B cell (primary cell): ENCODE results near the gene TAPBP. TPM values are rescaled to one million over a fixed set of nuclear protein-coding genes. Genes with fewer than 3 reads are reported as not detected.
A peak's percentile ranks its signal among the peaks of the same experiment; 100 is the strongest.

ENCODE experiments used
- ATAC-seq: fragments of 200-7000 bp; cut with Tn5 transposase; one replicate; pipeline ENCODE4 v1.10.0; 2021; ENCODE audit warnings: low read depth, mild to moderate bottlenecking, moderate number of reproducible peaks, moderate library complexity
- CTCF ChIA-PET: fragments of 350-600 bp; sonication (Branson Sonifier 250); formaldehyde crosslinking; loops from one replicate; lab custom pipeline; 2021; ENCODE audit warnings: antibody characterized with exemption, inconsistent platforms; lab: Charles Lee
- POLR2A ChIA-PET: fragments of 350-600 bp; sonication (Branson Sonifier 250); formaldehyde crosslinking; loops from one replicate; lab custom pipeline; 2021; ENCODE audit warnings: antibody characterized with exemption; lab: Charles Lee
- DNase-seq: peaks from one replicate; pipeline ENCODE4 v3.0.0; 2013
- H2AFZ ChIP-seq: 2 replicates; pipeline ENCODE4 v1.6.1; 2012; ENCODE audit warnings: mild to moderate bottlenecking, low read depth, low read length; ENCODE audit not compliant: insufficient read depth, poor library complexity, severe bottlenecking
- H3K27ac ChIP-seq, 2 donors: 1 replicate in 1 of 2; 2 replicates in 1 of 2; pipeline ENCODE4 v1.5.1; 2012 to 2013; ENCODE audit warnings: low read length in 2 of 2, mild to moderate bottlenecking in 2 of 2, moderate library complexity in 1 of 2
- H3K27me3 ChIP-seq, 4 experiments: fragments of 200-600 bp in 1 of 4; sonication (generic) in 1 of 4; replicated peaks in 1 of 4; 1 replicate in 2 of 4; 2 replicates in 2 of 4; pipeline versions ENCODE4 v1.6.1 to v1.7.0; 2013 to 2016; ENCODE audit warnings: low read length in 3 of 4, mild to moderate bottlenecking in 2 of 4, mixed read lengths in 1 of 4, moderate library complexity in 1 of 4; ENCODE audit not compliant: insufficient read depth in 4 of 4, control insufficient read depth in 3 of 4; ENCODE audit errors: control extremely low read depth in 1 of 4
- H3K36me3 ChIP-seq, 2 experiments: replicated peaks in 1 of 2; 1 replicate in 1 of 2; 2 replicates in 1 of 2; pipeline versions ENCODE4 v1.6.1 to v1.7.1; 2013; ENCODE audit warnings: low read length in 1 of 2; ENCODE audit not compliant: insufficient read depth in 2 of 2, control insufficient read depth in 1 of 2; ENCODE audit errors: control extremely low read depth in 1 of 2, extremely low read depth in 1 of 2
- H3K4me1 ChIP-seq, 2 donors: fragments of 200-600 bp in 1 of 2; sonication (generic) in 1 of 2; 1 replicate in 1 of 2; 2 replicates in 1 of 2; pipeline versions ENCODE4 v1.5.1 to v1.6.1; 2013 to 2017; ENCODE audit warnings: low read length in 2 of 2; ENCODE audit not compliant: control insufficient read depth in 2 of 2, insufficient read depth in 2 of 2
- H3K4me2 ChIP-seq: replicated peaks from 2 replicates; pipeline ENCODE3; 2012; ENCODE audit warnings: mild to moderate bottlenecking, low read depth, low read length; ENCODE audit not compliant: poor library complexity, severe bottlenecking
- H3K4me3 ChIP-seq, 5 experiments: fragments of 200-600 bp in 1 of 5; sonication (generic) in 1 of 5; 1 replicate in 3 of 5; 2 replicates in 2 of 5; pipeline versions ENCODE4 v1.5.1 to v1.7.0; 2011 to 2016; ENCODE audit warnings: low read length in 4 of 5, mild to moderate bottlenecking in 4 of 5, low read depth in 2 of 5, control low read depth in 1 of 5, moderate library complexity in 1 of 5; ENCODE audit not compliant: insufficient read depth in 1 of 5; ENCODE audit errors: control extremely low read depth in 1 of 5, extremely low read depth in 1 of 5
- H3K79me2 ChIP-seq: fragments of 200-600 bp; sonication (generic); one replicate; pipeline ENCODE4 v1.6.0; 2016; ENCODE audit warnings: low read length; ENCODE audit not compliant: control insufficient read depth, insufficient read depth
- H3K9ac ChIP-seq: fragments of 200-600 bp; sonication (generic); 2 replicates; pipeline ENCODE4 v1.6.1; 2017; ENCODE audit warnings: mild to moderate bottlenecking, low read length, moderate library complexity
- H3K9me3 ChIP-seq, 3 donors: one replicate each; pipeline versions ENCODE4 v1.6.1 to v1.7.1; 2013; ENCODE audit warnings: low read length in 2 of 3; ENCODE audit not compliant: control insufficient read depth in 2 of 3, insufficient read depth in 1 of 3; ENCODE audit errors: control extremely low read depth in 1 of 3
- H4K20me1 ChIP-seq: 2 replicates; pipeline ENCODE4 v1.6.0; 2012; ENCODE audit warnings: mild to moderate bottlenecking, low read length; ENCODE audit not compliant: insufficient read depth, control insufficient read depth, poor library complexity, severe bottlenecking
- H3K27ac Mint-ChIP-seq: one replicate; pipeline ENCODE4 v1.8.0; 2021; ENCODE audit warnings: mixed read lengths
- H3K27me3 Mint-ChIP-seq: one replicate; pipeline ENCODE4 v1.8.0; 2021; ENCODE audit warnings: mixed read lengths
- H3K4me1 Mint-ChIP-seq: one replicate; pipeline ENCODE4 v1.8.0; 2021; ENCODE audit warnings: mixed read lengths
- H3K4me3 Mint-ChIP-seq: one replicate; pipeline ENCODE4 v1.8.0; 2021; ENCODE audit warnings: mixed read lengths
- H3K9me3 Mint-ChIP-seq: one replicate; pipeline ENCODE4 v1.8.0; 2022; ENCODE audit warnings: mixed read lengths; ENCODE audit not compliant: insufficient read depth
- EZH2 ChIP-seq: IDR thresholded peaks from 2 replicates; pipeline ENCODE4 v1.6.1; 2012; ENCODE audit warnings: borderline replicate concordance, low read depth, mild to moderate bottlenecking, moderate library complexity, low read length; ENCODE audit not compliant: insufficient read depth, poor library complexity, severe bottlenecking
- WGBS: methylation state at CpG from one replicate; pipeline ENCODE4 v1.1.5; 2013; ENCODE audit warnings: missing lambda C conversion rate; ENCODE audit not compliant: insufficient coverage; 5-methylcytosine and 5-hydroxymethylcytosine counted together
- intact Hi-C: fragments of 100-400 bp; cut with micrococcal nuclease; formaldehyde crosslinking; loops from one replicate; pipeline ENCODE4 v1.10.0; 2022
- polyA plus RNA-seq: library from polyadenylated mRNA; depleted of rRNA; stranded (reverse); fragments of >200 nt; gene quantifications from 2 replicates; pipeline ENCODE4 v1.2.3, GENCODE V29; 2012
- total RNA-seq, 2 donors: library from RNA; stranded (reverse); fragments of 120-200 nt in 1 of 2; gene quantifications; 1 replicate in 1 of 2; 2 replicates in 1 of 2; pipeline versions ENCODE4 v1.2.3 to v1.2.4, GENCODE V29; 2013 to 2022
- TF ChIP-seq, protein P1 (sequence below): fragments of 200-600 bp; IDR thresholded peaks from one replicate; pipeline ENCODE4 v1.8.0; 2022; ENCODE audit warnings: antibody characterized with exemption, mild to moderate bottlenecking

The TAPBP gene
- total and polyA plus RNA-seq, 2 donors (not counting 1 experiment from before 2014, with no cell fraction given): 302 to 310 TPM

DNA sequence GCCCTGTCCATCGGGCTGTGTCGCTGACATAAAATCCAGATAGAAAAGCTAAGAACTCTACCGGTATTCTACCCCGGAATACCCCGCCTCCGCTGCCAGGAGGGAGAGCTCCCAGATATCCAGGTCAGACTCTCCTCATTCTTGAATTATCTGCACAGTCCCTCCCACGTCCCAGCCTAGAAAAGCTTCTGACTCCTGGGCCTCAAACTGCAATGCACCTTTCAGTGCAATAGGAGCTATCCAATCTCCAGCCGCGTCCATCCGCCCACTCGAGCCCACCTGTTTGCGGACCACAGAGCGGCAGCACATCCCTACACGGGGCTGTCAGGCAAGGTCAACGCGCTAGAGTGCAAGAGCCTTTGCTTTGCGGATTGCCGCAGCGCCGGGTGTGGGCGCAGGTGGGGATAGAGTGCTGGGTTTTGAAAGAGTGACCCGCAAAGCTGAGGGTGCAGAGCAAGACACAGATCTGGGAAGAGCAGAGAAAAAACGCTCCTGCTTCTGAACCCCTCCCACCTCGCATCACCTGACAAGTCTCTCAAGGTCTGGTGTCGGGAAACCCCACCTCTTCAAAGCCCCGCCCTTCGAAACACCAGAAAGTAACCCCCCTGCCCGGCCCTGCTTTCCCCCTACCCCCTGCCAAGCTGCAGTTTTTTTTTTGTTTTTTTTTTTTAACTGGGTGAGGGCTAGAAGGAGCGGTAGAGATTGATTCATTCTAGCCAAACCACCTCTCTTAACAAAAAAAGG lies 1.3 kb downstream of the TAPBP start:
- ATAC-seq (peak; percentile 19), DNase-seq (peak; percentile 91)
- intact Hi-C loops: loop anchor here (1.0 to 5.0 kb wide), 2 partner anchors 23 to 115 kb away; partner anchors contain the start of genes PFDN6 and WDR46
- Mint-ChIP-seq H3K27ac (peak overlapping the region; percentile 98), H3K9me3 (no peaks in the 10 kb centered on the region), H3K4me1 (peaks cover 65% of the 10 kb centered on the region), H3K4me3 (peak overlapping the region; percentile 100), H3K27me3 (no peaks in the 10 kb centered on the region)
- peaks cover 44 to 59% of the 10 kb centered on the region in 2 donors for H3K4me1 ChIP-seq
- H3K27me3 ChIP-seq: no peaks in the 10 kb centered on the region
- TF ChIP-seq EZH2: no peak
- TF ChIP-seq, protein P1, sequence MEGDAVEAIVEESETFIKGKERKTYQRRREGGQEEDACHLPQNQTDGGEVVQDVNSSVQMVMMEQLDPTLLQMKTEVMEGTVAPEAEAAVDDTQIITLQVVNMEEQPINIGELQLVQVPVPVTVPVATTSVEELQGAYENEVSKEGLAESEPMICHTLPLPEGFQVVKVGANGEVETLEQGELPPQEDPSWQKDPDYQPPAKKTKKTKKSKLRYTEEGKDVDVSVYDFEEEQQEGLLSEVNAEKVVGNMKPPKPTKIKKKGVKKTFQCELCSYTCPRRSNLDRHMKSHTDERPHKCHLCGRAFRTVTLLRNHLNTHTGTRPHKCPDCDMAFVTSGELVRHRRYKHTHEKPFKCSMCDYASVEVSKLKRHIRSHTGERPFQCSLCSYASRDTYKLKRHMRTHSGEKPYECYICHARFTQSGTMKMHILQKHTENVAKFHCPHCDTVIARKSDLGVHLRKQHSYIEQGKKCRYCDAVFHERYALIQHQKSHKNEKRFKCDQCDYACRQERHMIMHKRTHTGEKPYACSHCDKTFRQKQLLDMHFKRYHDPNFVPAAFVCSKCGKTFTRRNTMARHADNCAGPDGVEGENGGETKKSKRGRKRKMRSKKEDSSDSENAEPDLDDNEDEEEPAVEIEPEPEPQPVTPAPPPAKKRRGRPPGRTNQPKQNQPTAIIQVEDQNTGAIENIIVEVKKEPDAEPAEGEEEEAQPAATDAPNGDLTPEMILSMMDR: no peak
- peak overlapping the region; percentile 97 to 100 for H3K27ac ChIP-seq
- ChIA-PET POLR2A (interaction anchor here (0.6 to 4.2 kb wide), 11 partner anchors 12 to 899 kb away, joined by 3 to 40 read pairs (median 5); partner anchors contain the start of genes B3GALT4, CUTA, PFDN6 and RGL2), CTCF (interaction anchor here (0.8 to 5.7 kb wide), 9 partner anchors 8 to 474 kb away, joined by 3 to 54 read pairs (median 7); partner anchors contain the start of genes B3GALT4, RGL2 and TAP2)
- peak overlapping the region; percentile 100 for H3K9ac ChIP-seq
- peaks cover 52% of the 10 kb centered on the region for H4K20me1 ChIP-seq
- H2AFZ ChIP-seq: no peak overlapping the region
- peaks cover 94% of the 10 kb centered on the region for H3K79me2 ChIP-seq
- peak overlapping the region; percentile 99 for H3K4me2 ChIP-seq
- H3K36me3 ChIP-seq: peaks cover 0 to 50% of the 10 kb centered on the region in 2 experiments
- peak overlapping the region; percentile 74 to 100 (median 97) for H3K4me3 ChIP-seq
- WGBS: 23% methylated on average over 23 of the region's 29 CpGs
- no peaks in the 10 kb centered on the region for H3K9me3 ChIP-seq

DNA sequence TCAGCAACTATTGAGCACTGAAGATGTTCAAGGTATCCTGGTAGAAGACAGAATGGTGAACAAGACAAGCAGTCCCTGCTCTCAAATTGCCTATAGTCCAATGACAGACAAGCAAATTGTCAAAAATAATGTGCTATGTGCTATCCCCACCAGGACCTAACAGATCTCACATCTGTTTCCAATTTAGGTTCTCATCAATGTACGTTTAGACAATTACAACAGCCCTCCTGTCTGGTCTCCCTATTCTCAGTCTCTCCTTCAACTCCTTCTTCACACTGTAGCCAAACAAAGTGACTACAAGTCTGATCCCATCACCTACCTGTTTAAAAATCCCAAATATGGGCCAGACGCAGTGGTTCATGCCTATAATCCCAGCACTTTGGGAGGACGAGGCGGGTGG lies 7.5 kb downstream of the TAPBP start:
- H3K27me3 Mint-ChIP-seq: no peaks in the 10 kb centered on the region

More for the DNA sequence above, 7.5 kb downstream of the TAPBP start:
- H3K27ac ChIP-seq: peak overlapping the region in 1 of 2 donors; percentile 59
- H3K4me1 ChIP-seq: peaks cover 20 to 32% of the 10 kb centered on the region in 2 donors
- H3K36me3 ChIP-seq: peaks cover 2 to 73% of the 10 kb centered on the region in 2 experiments
- H3K27me3 ChIP-seq: no peaks in the 10 kb centered on the region
- H4K20me1 ChIP-seq: peaks cover 72% of the 10 kb centered on the region
- Mint-ChIP-seq H3K27ac (peak overlapping the region; percentile 22), H3K9me3 (no peaks in the 10 kb centered on the region), H3K4me3 (no peak overlapping the region), H3K4me1 (peaks cover 46% of the 10 kb centered on the region)
- H3K9ac ChIP-seq: no peak overlapping the region
- H3K9me3 ChIP-seq: no peaks in the 10 kb centered on the region
- intact Hi-C loops: no loop called here
- ChIA-PET CTCF (no interaction called here), POLR2A (no interaction called here)
- H3K4me2 ChIP-seq: no peak overlapping the region
- DNase-seq: no peak
- ATAC-seq: no peak
- peaks cover 78% of the 10 kb centered on the region for H3K79me2 ChIP-seq
- WGBS: 95% methylated on average over 4 of the region's 4 CpGs
- TF ChIP-seq, protein P1: no peak
- TF ChIP-seq EZH2: no peak
- H2AFZ ChIP-seq: no peak overlapping the region
- no peak overlapping the region for H3K4me3 ChIP-seq
